Neuronal stem cell (in vitro differentiated cells): Measurements from ENCODE around the gene FBXO36.

ENCODE experiments used
- DNase-seq: peaks from one replicate; pipeline ENCODE4 v3.0.0-alpha.2; 2013; ENCODE audit warnings: low spot score
- H2AFZ ChIP-seq: one replicate; pipeline ENCODE4 v1.6.1; 2013; ENCODE audit warnings: mild to moderate bottlenecking, low read length, inconsistent platforms
- H2AK5ac ChIP-seq: 2 replicates; pipeline ENCODE4 v1.6.1; 2013; ENCODE audit warnings: low read depth, mild to moderate bottlenecking, inconsistent platforms, low read length, moderate library complexity, mixed read lengths
- H2BK120ac ChIP-seq: 2 replicates; pipeline ENCODE4 v1.6.1; 2013; ENCODE audit warnings: low read depth, mild to moderate bottlenecking, inconsistent platforms, low read length, moderate library complexity, mixed read lengths
- H2BK12ac ChIP-seq: one replicate; pipeline ENCODE4 v1.6.1; 2013; ENCODE audit warnings: low read length, inconsistent platforms
- H2BK15ac ChIP-seq: 2 replicates; pipeline ENCODE4 v1.6.1; 2013; ENCODE audit warnings: mild to moderate bottlenecking, low read length, inconsistent platforms, mixed read lengths
- H2BK5ac ChIP-seq: one replicate; pipeline ENCODE4 v1.6.1; 2013; ENCODE audit warnings: inconsistent platforms, mild to moderate bottlenecking, low read length, moderate library complexity
- H3K14ac ChIP-seq: one replicate; pipeline ENCODE4 v1.6.1; 2013; ENCODE audit warnings: low read length, inconsistent platforms
- H3K18ac ChIP-seq: 2 replicates; pipeline ENCODE4 v1.6.1; 2013; ENCODE audit warnings: low read length, inconsistent platforms
- H3K23ac ChIP-seq: 2 replicates; pipeline ENCODE4 v1.6.1; 2013; ENCODE audit warnings: low read depth, mild to moderate bottlenecking, mixed read lengths, low read length, inconsistent platforms; ENCODE audit not compliant: poor library complexity
- H3K27ac ChIP-seq: replicated peaks from 3 replicates; pipeline ENCODE4 v1.5.1; 2013; ENCODE audit warnings: low read length, inconsistent platforms
- H3K27me3 ChIP-seq, 3 experiments: 2 replicates each; pipeline ENCODE4 v1.6.1; 2013; ENCODE audit warnings: low read length in 3 of 3, mild to moderate bottlenecking in 2 of 3, inconsistent platforms in 1 of 3, low read depth in 1 of 3, mixed read lengths in 1 of 3, moderate library complexity in 1 of 3; ENCODE audit not compliant: control insufficient read depth in 3 of 3, insufficient read depth in 3 of 3
- H3K36me3 ChIP-seq, 2 donors: replicated peaks in 1 of 2; 2 replicates each; pipeline ENCODE4 v1.6.1; 2013; ENCODE audit warnings: low read length in 2 of 2; ENCODE audit not compliant: control insufficient read depth in 2 of 2, insufficient read depth in 2 of 2
- H3K4ac ChIP-seq: 2 replicates; pipeline ENCODE4 v1.6.1; 2013; ENCODE audit warnings: inconsistent platforms, mild to moderate bottlenecking, low read length, moderate library complexity
- H3K4me1 ChIP-seq, 2 donors: 1 replicate in 1 of 2; 2 replicates in 1 of 2; pipeline ENCODE4 v1.6.1; 2013; ENCODE audit warnings: low read length in 2 of 2, low read depth in 1 of 2; ENCODE audit not compliant: control insufficient read depth in 2 of 2, insufficient read depth in 1 of 2
- H3K4me2 ChIP-seq: one replicate; pipeline ENCODE4 v1.6.1; 2013; ENCODE audit warnings: mild to moderate bottlenecking, low read length, inconsistent platforms; ENCODE audit not compliant: insufficient read depth, poor library complexity, severe bottlenecking
- H3K4me3 ChIP-seq, 2 donors: 2 replicates each; pipeline ENCODE4 v1.5.1; 2013; ENCODE audit warnings: low read length in 2 of 2, mild to moderate bottlenecking in 2 of 2, inconsistent platforms in 1 of 2, moderate library complexity in 1 of 2
- H3K79me1 ChIP-seq: one replicate; pipeline ENCODE4 v1.6.1; 2013; ENCODE audit warnings: low read depth, mild to moderate bottlenecking, inconsistent platforms, low read length, moderate library complexity
- H3K9ac ChIP-seq: one replicate; pipeline ENCODE4 v1.6.1; 2013; ENCODE audit warnings: mild to moderate bottlenecking, low read depth, low read length, inconsistent platforms; ENCODE audit not compliant: poor library complexity
- H3K9me3 ChIP-seq, 2 donors: replicated peaks in 1 of 2; 2 replicates each; pipeline versions ENCODE3 to v1.6.1; 2013; ENCODE audit warnings: low read length in 2 of 2, mild to moderate bottlenecking in 2 of 2, inconsistent platforms in 1 of 2, low read depth in 1 of 2, mixed read lengths in 1 of 2, moderate library complexity in 1 of 2; ENCODE audit not compliant: control insufficient read depth in 2 of 2, insufficient read depth in 1 of 2
- H4K8ac ChIP-seq: one replicate; pipeline ENCODE4 v1.6.1; 2013; ENCODE audit warnings: low read depth, mild to moderate bottlenecking, inconsistent platforms, low read length, moderate library complexity
- H4K91ac ChIP-seq: one replicate; pipeline ENCODE4 v1.6.1; 2013; ENCODE audit warnings: low read length, low read depth, mild to moderate bottlenecking, inconsistent platforms; ENCODE audit not compliant: poor library complexity
- WGBS, 2 donors: extraction: QIAGEN DNeasy Blood & Tissue Kit; methylation state at CpG; one replicate each; pipeline ENCODE4 v1.1.7; 2013; ENCODE audit warnings: missing lambda C conversion rate in 2 of 2, mixed read lengths in 1 of 2; ENCODE audit not compliant: insufficient read length in 2 of 2, insufficient replicate concordance in 1 of 2; ENCODE audit errors: extremely low coverage in 2 of 2; 5-methylcytosine and 5-hydroxymethylcytosine counted together

The FBXO36 gene

DNA sequence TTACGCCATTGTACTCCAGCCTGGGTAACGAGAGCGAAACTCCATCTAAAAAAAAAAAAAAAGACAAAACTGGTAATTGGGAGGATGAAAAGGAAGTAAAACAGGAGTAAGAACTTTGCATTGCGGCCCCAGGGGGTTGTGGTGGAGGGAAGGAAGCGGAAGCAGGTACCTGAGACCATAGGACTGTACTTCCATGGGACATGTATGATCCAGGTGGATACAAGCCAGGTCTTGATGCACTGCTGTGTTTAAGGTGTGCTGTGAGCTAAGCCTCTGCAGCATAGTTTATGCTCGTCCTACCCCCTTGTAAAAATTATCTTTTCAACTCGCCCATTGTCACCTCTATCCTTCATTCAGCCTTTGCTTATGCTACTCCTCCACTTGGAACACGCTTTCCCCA is 23.7 kb downstream of the FBXO36 start:
- H3K79me1 ChIP-seq = no peaks in the 10 kb centered on the region
- H3K14ac ChIP-seq = no peak overlapping the region
- no peaks in the 10 kb centered on the region for H3K36me3 ChIP-seq
- no CpG with 5 or more reads among the region's 8 CpGs for WGBS, 2 donors
- no peak overlapping the region for H3K18ac ChIP-seq
- no peak overlapping the region for H4K91ac ChIP-seq
- H3K27ac ChIP-seq = no peak overlapping the region
- H2BK12ac ChIP-seq = no peak overlapping the region
- no peak overlapping the region for H3K9ac ChIP-seq
- H2AFZ ChIP-seq = no peak overlapping the region
- H3K27me3 ChIP-seq = no peaks in the 10 kb centered on the region
- H2BK120ac ChIP-seq = no peak overlapping the region
- no peak overlapping the region for H2BK5ac ChIP-seq
- H3K4me1 ChIP-seq = no peaks in the 10 kb centered on the region
- no peak overlapping the region for H3K4me2 ChIP-seq
- no peak overlapping the region for H2AK5ac ChIP-seq
- H3K4ac ChIP-seq = no peak overlapping the region
- no peak overlapping the region for H4K8ac ChIP-seq
- DNase-seq = no peak
- H2BK15ac ChIP-seq = no peak overlapping the region
- H3K4me3 ChIP-seq = no peak overlapping the region
- no peak overlapping the region for H3K23ac ChIP-seq
- H3K9me3 ChIP-seq = no peaks in the 10 kb centered on the region

DNA sequence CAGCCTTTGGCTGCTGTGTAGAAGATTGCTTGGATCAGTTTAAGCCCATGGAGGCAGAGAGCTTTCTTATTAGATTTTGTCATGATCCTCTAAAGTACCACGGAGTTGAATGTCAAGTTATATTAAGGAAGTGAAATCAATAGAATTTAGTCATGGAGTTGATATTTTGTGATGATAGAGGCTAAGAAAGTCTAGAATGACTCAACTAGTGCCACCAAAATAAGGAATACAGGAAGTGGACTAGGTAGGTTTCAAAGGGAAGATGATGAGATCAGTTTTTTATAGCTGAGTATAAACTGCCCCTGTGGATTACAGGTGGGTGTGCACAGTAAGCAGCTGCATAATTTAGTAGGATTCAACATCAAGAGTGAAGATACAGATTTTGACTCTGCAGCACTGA is 25.2 kb downstream of the FBXO36 start:
- no peak overlapping the region for H4K8ac ChIP-seq
- no peak overlapping the region for H3K18ac ChIP-seq
- H3K4me1 ChIP-seq = no peaks in the 10 kb centered on the region
- H3K9me3 ChIP-seq = no peaks in the 10 kb centered on the region
- H3K4me3 ChIP-seq = no peak overlapping the region
- H3K4ac ChIP-seq = no peak overlapping the region
- H4K91ac ChIP-seq = no peak overlapping the region
- no peak overlapping the region for H2BK5ac ChIP-seq
- H3K9ac ChIP-seq = no peak overlapping the region
- H2BK12ac ChIP-seq = no peak overlapping the region
- WGBS, 2 donors = no CpG with 5 or more reads among the region's 1 CpG
- H3K4me2 ChIP-seq = no peak overlapping the region
- no peak overlapping the region for H3K23ac ChIP-seq
- no peaks in the 10 kb centered on the region for H3K27me3 ChIP-seq
- H3K14ac ChIP-seq = no peak overlapping the region
- no peak for DNase-seq
- H2BK15ac ChIP-seq = no peak overlapping the region
- H3K36me3 ChIP-seq = no peaks in the 10 kb centered on the region
- no peak overlapping the region for H2BK120ac ChIP-seq
- H2AK5ac ChIP-seq = no peak overlapping the region
- no peak overlapping the region for H2AFZ ChIP-seq
- H3K79me1 ChIP-seq = no peaks in the 10 kb centered on the region
- H3K27ac ChIP-seq = no peak overlapping the region

DNA sequence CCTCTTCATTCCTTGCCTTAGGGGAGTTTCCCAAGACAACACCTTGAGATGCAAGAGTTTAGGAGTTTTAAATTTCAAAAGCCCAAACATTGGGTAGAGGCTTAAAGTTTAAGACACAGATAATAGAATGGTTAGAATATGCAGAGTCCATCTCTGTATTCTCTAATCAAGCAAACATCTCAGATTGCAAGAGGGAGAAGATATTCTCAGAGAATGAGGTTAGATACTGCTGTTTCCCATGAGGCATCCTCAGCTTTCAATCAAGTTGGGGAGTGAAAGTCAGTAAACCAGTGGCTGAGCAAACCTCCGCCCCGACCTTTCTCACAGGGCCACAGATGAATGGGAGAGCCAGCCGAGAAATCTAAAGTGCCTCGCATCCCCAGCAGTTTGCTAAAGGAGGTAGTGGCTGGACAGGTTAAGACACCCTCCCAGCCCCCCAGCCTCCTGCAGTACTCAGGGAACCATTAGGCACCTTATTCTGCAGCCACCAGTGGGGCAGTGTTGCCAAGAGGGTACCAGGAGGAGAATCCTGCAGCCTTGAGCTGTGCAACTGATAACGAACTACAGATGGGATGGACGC is 30.0 kb downstream of the FBXO36 start:
- Histone ChIP-seq H3K4ac (no peak overlapping the region), H3K79me1 (no peaks in the 10 kb centered on the region), H2BK5ac (no peak overlapping the region), H3K14ac (no peak overlapping the region), H3K36me3 (no peaks in the 10 kb centered on the region), H3K9ac (peak overlapping the region; percentile 60), H3K23ac (no peak overlapping the region), H2BK120ac (no peak overlapping the region), H4K8ac (no peak overlapping the region), H2BK12ac (no peak overlapping the region), H3K9me3 (no peaks in the 10 kb centered on the region), H3K27ac (no peak overlapping the region), H3K18ac (peak overlapping the region; percentile 38), H4K91ac (no peak overlapping the region), H2AK5ac (no peak overlapping the region), H3K27me3 (no peaks in the 10 kb centered on the region), H2BK15ac (no peak overlapping the region), H3K4me2 (no peak overlapping the region), H3K4me3 (no peak overlapping the region), H2AFZ (no peak overlapping the region), H3K4me1 (peaks cover 0 to 4% of the 10 kb centered on the region in 2 donors)
- DNase-seq = no peak
- WGBS, 2 donors = no CpG with 5 or more reads among the region's 6 CpGs

DNA sequence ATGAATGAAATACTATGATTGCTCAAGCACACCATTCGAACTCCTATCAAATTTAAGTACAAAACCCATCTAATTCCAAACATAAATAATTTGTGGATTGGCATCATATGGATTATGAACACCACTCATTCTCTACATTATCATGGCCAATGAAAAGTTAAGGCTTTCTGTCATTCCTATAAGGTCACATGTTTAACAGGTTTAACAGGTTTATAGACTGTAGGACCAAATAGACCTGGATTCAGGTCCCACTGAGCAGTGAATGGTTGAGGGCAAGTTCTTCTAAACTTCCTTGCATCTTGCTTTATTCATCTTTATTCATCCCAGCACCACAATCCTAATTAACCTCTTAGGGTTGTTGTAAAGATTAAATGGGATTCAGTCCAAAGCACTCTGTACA is 33.4 kb downstream of the FBXO36 start:
- Histone ChIP-seq H3K4ac (no peak overlapping the region), H3K27ac (no peak overlapping the region), H3K18ac (no peak overlapping the region), H3K14ac (no peak overlapping the region), H3K9me3 (no peaks in the 10 kb centered on the region), H3K9ac (no peak overlapping the region), H3K23ac (no peak overlapping the region), H2BK15ac (no peak overlapping the region), H3K79me1 (no peaks in the 10 kb centered on the region), H3K36me3 (no peaks in the 10 kb centered on the region), H4K91ac (no peak overlapping the region), H3K4me1 (peaks cover 0 to 4% of the 10 kb centered on the region in 2 donors), H3K27me3 (no peaks in the 10 kb centered on the region), H3K4me3 (no peak overlapping the region), H2BK12ac (no peak overlapping the region), H4K8ac (no peak overlapping the region), H2AK5ac (no peak overlapping the region), H2BK120ac (no peak overlapping the region), H2AFZ (no peak overlapping the region), H3K4me2 (no peak overlapping the region), H2BK5ac (no peak overlapping the region)
- WGBS, 2 donors = no CpG with 5 or more reads among the region's 1 CpG
- DNase-seq = no peak
